GM19240 (cell line): ENCODE results near the gene ITPR1.

Experiments used
- DNase-seq: peaks from one replicate; pipeline ENCODE4 v3.0.0; 2011; ENCODE audit warnings: low spot score; ENCODE audit not compliant: insufficient read length

ITPR1 gene

GRCh38 chr3:4716706-4717362 is 223.7 kb downstream of the ITPR1 start:
- DNase-seq, result no peak

DNA sequence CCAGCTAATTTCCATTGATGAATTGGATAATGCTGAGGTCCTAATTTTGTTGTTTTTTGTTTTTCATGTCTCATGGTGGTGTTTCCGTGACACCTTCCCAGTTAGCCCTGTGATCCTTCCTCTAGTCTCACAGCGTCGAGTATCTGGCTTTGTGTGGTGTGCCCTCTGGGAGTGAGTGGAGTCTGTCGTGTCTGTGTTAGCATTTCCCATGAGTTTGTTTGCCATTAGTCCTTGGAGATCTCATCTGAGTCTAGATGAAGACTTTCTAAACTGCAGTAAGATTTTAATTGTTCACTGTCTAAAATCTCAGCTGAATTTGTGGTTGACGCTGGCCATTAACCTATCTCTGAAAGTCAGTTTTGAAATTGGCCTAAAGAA is 224.2 kb downstream of the ITPR1 start:
- no peak for DNase-seq

DNA sequence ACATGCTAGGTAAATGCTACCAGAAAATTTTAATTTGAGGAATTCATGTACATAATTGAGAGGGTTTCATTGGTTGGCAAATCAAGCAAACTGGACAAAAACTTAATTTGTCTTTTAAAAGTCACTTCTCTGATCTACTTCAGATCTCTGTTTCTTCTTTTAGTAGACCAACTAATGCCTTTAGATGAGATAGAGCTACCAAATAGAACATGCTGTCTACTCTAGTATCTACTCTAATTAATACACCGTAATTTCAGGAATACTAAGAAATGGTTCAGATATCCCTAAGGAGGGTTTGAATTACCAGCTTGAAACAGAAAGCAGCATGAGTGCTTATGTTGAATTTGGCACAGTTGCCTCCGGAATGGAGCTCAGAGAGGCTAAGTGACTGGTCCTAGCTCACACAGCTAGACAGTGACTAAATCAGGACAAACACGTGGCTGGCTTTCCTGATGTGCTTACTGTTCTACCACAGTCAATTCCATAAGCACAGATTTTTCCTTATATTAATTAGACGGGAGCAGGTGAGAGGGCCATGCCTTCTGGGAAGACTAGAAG is 225.1 kb downstream of the ITPR1 start:
- no peak for DNase-seq

GRCh38 chr3:4719046-4719501 is 225.9 kb downstream of the ITPR1 start:
- no peak for DNase-seq

DNA sequence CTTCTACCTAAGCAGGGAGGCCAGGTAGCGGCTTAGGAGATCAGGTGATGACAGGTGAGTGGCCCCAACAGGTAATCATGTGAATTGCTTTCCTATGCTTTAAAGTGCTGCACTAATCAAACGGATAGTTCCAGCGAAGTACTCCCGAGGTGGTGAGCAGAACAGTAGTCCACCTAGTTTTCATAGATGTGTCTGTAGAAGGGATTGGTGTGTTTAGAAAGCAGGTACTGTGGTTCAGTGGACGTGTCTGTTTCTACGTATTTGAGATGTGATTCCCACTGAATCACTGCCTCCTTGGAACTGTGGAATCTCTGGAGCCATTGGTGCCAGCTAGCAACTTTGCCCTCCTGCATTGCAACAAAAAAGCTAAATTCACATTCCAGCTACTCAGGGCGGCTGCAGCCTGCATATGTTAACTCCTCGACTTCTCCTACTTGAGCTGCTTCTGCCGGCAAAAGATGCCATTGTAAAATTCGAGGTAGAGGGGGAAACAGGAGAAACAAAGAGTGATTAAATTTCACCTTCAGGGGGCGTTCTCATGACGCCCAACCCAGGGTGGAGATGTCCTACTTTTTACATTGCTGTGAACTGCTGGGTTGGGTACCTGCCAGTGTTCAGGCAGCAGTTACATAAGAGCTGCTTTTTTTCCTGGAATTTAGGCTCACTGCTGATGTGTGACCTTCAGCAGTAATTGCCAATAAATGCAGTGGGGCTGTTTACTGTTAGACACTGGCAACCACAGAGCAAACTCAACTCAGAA is 227.3 kb downstream of the ITPR1 start:
- no peak for DNase-seq

GRCh38 chr3:4721511-4721911 is 228.4 kb downstream of the ITPR1 start:
- DNase-seq, result no peak

DNA sequence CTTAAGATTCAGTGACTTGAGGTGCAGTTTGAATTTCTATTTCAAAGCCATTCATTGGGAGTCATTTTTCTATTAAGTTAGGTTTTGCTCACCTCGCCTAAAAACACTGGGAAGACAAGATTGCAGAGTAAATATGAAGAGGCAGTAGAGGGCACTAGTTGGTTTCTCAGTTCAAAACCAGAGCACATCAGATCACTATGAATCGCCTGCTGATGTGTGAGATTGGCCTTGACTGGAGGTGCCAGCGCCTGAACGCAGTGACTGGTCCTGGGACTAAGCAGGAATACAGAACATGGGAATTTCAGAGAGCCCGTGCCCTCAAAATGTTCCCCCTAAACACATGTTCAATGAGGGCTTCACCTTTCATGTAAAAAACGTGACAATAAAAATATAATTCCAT is 229.0 kb downstream of the ITPR1 start:
- DNase-seq, result no peak

DNA sequence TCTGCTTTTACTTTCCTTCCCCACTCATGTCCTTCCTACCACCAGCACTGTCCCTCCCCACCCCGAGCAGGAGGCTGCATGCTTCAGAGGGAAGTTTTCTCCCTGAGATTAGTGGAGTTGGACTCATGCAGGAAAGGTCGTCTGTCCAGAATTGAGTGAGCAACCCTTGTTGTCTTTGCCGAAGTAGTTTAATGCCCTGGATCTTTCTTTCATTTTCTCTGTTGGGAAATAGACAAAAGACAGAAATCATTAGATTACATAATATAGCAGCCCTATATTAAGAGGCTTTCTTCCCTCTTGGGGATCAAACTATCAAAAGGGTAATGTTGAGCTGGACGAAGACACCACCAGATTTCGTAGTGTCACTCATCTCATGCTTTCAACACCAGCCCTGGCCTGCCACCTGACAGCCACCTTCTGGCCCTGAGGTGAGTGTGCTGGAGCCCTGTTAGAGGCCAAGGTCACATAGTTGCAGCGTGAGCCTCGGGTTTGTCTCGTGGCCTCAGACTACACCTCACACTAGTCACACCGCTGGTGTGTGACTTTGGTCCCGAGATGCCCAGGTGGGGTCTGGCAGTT is 231.0 kb downstream of the ITPR1 start:
- no peak for DNase-seq

DNA sequence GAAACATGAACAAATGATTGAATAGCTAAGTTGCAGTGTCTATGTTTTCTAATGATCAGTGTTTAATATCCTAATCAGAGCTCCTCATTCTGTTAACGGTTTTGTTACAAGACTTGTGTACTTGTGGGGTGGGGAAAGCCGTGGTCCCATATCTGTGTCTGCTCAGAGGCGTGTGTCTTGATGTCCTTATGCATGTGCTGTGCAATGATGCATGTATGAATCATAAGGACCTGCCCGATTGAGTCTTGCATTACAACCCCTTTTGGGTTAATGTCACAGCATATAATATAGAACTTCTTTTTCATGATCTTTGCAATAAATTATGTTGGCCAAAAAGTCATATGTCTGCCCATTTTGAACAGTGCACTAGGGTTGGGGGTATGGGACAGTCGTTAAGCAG is 233.4 kb downstream of the ITPR1 start:
- DNase-seq, result no peak

DNA sequence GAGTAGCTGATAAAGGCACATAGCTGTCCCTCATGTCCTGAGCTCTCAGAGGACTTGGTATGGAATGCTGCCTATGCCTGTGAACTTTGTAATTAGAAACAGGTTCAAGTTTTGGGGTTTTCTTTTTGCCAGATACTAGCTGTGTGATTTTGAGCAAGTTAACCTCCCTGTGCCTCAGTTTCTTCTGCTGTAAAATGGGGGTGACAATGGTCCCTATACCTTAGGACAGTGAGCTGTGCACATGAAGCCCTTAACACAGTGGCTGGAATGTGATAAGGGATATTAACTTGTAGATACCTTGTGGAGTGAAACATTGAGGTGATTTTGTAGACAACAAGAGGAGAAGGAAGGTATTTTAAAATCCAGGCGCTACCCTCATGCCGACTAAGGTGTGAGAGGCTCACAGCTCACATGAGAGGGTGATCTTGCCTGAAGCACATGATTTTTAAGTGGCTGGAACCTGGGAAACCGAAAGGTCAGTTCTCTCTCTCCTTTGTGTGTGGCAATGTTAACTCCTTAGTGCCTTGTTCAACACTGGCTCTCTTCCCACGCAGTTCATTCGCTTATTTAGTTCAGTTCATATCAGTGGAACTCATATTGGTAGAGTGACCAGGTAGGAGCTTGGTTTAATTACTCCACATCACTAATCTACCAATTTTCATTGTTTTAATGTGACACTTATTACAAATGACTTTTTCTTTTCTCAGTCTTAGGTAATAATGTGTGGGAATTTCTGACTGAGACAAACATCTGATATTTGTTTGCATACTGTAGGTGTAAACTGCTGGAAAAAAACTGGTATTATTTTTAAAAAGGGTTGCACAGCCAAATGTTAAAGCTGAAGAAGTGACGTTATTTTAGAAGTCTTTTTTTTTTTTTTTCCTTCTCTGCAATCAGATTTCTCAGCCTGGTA is 236.2 kb downstream of the ITPR1 start:
- no peak for DNase-seq

DNA sequence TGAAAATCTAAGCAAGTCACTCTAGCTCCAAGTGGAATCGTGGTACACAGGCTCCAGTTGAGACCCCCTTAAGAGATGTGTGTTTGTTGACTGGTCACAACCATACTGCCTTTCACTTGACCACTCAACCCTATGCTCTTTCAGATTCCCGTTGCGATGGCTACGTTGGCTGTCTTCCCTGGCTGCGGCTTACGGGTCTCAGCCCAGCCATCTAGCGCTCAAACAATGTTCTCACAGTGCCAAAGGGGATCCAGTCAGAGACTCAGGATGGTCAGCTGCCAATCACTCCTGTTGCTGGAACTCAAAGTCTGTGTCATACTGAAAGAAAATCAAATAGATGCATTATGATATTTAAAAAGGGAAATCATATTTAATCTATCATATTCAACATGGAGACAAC is 237.6 kb downstream of the ITPR1 start:
- no peak for DNase-seq

DNA sequence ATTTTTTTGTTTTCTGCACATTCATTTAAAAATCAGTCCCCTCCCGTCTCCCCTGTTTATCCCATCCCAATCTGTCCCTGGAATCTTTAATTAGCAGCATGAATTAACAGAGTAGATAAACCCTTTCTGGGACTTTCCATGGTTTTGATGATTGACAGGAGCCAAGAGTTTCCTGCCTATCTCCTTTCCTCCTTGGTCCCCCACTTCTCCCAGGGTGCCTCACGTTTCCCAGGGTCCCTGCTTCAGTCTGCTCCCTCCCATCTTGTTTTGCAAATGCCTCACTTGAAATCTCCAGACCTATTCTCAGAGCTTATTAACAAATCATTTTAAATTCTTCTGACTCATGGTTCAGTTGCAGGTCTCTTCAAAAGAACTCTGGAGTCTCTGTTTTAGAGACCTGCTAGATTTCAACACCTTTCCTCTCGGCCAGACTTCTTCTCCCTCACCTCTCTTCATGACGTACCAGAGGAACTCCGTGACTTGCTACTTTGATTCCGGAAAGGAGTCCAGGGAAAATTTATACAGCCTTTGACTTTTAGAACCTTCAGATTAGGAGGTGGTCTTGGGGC is 238.5 kb downstream of the ITPR1 start:
- DNase-seq, result no peak

- DNase-seq, result no peak
Measured at GRCh38 chr3:4732925-4733324, 239.8 kb downstream of the ITPR1 start.

- no peak for DNase-seq
Measured at GRCh38 chr3:4734454-4734853, 241.3 kb downstream of the ITPR1 start.

GRCh38 chr3:4735243-4735642 is 242.1 kb downstream of the ITPR1 start:
- no peak for DNase-seq

- no peak for DNase-seq
Measured at GRCh38 chr3:4736284-4736861, 243.2 kb downstream of the ITPR1 start.

- no peak for DNase-seq
Measured at GRCh38 chr3:4738737-4739274, 245.7 kb downstream of the ITPR1 start.

GRCh38 chr3:4739289-4740236 is 246.4 kb downstream of the ITPR1 start:
- no peak for DNase-seq

GRCh38 chr3:4740397-4741105 is 247.4 kb downstream of the ITPR1 start:
- DNase-seq, result no peak
